ENCODE results near the gene AHNAK2.
"Not testable (repeated sequence)": the region's sequence is repeated elsewhere in the genome, so short reads cannot be mapped to it uniquely, and the experiment has no call there.

Gene AHNAK2

DNA sequence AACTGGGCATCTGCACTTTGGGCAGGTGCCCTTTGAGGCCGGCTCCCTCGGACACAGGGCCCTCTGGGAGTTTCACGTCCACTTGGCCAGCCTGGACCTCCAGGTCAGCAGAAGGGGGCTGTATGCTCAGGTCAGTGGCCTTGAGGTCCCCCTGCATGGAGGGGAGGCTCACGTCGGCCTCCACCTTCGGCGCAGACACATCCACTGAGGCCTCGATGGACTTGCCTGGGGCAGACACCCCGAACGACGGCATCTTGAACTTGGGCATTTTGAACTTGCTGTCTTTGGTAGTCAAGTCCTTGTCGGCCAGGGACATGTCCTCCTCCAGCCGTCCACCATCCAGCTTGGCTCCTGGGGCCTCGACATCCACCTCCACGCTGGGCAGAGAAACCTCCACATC lies 27.5 kb downstream of the AHNAK2 start:
- not testable (repeated sequence) for DNase-seq

DNA sequence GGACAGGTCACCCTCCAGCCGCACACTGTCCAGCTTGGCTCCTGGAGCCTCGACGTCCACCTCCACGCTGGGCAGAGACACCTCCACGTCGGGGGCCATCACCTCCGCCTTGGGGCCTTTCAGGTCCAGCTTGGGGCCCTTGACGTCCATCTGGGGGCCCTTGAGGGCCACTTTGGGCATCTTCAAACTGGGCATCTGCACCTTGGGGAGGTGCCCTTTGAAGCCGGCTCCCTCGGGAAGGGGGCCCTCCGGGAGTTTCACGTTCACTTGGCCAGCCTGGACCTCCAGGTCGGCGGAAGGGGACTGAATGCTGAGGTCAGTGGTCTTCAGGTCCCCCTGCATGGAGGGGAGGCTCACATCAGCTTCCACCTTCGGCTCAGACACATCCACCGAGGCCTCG lies 28.2 kb downstream of the AHNAK2 start:
- DNase-seq = no peak

DNA sequence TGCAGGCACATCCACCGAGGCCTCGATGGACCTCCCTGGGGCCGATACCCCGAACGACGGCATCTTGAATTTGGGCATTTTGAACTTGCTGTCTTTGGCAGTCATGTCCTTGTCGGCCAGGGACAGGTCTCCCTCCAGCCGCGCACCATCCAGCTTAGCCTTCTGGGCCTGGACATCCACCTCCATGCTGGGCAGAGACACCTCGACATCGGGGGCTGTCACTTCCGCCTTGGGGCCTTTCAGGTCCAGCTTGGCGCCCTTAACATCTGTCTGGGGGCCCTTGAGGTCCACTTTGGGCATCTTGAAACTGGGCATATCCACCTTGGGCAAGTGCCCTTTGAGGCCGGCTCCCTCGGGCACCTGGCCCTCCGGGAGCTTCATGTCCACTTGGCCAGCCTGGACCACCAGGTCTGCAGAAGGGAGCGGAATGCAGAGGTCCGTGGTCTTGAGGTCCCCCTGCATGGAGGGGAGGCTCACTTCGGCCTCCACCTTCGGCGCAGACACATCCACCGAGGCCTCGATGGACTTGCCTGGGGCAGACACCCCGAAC lies 28.7 kb downstream of the AHNAK2 start:
- not testable (repeated sequence) for DNase-seq

DNA sequence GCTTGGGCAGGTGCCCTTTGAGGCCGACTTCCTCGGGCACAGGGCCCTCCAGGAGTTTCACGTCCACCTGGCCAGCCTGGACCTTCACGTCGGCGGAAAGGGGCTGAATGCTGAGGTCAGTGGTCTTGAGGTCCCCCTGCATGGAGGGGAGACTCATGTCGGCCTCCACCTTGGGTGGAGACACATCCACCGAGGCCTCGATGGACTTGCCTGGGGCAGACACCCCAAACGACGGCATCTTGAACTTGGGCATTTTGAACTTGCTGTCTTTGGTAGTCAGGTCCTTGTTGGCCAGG lies 29.5 kb downstream of the AHNAK2 start:
- DNase-seq = no peak

DNA sequence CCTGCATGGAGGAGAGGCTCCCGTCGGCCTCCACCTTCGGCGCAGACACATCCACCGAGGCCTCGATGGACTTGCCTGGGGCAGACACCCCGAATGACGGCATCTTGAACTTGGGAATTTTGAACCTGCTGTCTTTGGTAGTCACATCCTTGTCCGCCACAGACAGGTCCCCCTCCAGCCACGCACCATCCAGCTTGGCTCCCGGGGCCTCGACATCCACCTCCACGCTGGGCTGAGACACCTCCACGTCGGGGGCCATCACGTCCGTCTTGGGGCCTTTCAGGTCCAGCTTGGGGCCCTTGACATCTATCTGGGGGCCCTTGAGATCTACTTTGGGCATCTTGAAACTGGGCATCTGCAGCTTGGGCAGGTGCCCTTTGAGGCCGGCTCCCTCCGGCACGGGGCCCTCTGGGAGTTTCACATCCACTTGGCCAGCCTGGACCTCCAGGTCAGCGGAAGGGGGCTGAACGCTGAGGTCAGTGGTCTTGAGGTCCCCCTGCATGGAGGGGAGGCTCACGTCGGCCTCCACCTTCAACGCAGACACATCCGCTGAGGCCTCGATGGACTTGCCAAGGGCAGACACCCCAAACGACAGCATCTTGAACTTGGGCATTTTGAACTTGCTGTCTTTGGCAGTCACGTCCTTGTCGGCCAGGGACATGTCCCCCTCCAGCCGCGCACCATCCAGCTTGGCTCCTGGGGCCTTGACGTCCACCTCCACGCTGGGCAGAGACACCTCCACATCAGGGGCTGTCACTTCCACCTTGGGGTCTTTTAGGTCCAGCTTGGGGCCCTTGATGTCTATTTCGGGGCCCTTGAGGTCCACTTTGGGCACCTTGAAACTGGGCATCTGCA lies 30.1 kb downstream of the AHNAK2 start:
- not testable (repeated sequence) for DNase-seq

DNA sequence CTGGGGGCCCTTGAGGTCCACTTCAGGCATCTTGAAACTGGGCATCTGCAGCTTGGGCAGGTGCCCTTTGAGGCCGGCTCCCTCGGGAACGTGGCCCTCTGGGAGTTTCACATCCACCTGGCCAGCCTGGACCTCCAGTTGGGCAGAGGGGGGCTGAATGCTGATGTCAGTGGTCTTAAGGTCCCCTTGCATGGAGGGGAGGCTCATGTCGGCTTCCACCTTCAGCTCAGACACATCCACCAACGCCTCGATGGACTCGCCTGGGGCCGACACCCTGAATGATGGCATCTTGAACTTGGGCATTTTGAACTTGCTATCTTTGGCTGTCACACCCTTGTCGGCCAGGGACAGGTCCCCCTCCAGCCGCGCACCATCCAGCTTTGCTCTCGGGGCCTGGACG lies 31.0 kb downstream of the AHNAK2 start:
- not testable (repeated sequence) for DNase-seq

DNA sequence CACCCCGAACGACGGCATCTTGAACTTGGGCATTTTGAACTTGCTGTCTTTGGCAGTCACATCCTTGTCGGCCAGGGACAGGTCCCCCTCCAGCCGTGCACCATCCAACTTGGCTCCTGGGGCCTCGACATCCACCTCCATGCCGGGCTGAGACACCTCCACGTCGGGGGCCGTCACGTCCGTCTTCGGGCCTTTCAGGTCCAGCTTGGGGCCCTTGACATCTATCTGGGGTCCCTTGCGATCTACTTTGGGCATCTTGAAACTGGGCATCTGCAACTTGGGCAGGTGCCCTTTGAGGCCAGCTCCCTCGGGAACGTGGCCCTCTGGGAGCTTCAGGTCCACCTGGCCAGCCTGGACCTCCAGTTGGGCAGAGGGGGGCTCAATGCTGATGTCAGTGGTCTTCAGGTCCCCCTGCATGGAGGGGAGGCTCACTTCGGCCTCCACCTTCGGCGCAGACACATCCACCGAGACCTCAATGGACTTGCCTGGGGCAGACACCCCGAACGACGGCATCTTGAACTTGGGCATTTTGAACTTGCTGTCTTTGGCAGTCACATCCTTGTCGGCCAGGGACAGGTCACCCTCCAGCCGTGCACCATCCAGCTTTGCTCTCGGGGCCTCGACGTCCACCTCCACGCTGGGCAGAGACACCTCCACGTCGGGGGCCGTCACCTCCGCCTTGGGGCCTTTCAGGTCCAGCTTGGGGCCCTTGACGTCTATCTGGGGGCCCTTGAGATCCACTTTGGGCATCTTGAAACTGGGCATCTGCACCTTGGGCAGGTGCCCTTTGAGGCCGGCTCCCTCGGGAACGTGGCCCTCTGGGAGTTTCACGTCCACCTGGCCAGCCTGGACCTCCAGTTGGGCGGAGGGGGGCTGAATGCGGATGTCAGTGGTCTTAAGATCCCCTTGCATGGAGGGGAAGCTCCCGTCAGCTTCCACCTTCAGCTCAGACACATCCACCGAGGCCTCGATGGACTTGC lies 31.9 kb downstream of the AHNAK2 start:
- DNase-seq = not testable (repeated sequence)

DNA sequence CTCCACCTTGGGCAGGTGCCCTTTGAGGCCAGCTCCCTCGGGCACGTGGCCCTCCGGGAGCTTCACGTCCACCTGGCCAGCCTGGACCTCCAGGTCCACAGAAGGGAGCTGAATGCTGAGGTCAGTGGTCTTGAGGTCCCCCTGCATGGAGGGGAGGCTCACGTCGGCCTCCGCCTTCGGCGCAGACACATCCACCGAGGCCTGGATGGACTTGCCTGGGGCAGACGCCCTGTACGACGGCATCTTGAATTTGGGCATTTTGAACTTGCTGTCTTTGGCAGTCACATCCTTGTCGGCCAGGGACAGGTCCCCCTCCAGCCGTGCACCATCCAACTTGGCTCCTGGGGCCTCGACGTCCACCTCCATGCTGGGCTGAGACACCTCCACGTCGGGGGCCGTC lies 32.9 kb downstream of the AHNAK2 start:
- not testable (repeated sequence) for DNase-seq

DNA sequence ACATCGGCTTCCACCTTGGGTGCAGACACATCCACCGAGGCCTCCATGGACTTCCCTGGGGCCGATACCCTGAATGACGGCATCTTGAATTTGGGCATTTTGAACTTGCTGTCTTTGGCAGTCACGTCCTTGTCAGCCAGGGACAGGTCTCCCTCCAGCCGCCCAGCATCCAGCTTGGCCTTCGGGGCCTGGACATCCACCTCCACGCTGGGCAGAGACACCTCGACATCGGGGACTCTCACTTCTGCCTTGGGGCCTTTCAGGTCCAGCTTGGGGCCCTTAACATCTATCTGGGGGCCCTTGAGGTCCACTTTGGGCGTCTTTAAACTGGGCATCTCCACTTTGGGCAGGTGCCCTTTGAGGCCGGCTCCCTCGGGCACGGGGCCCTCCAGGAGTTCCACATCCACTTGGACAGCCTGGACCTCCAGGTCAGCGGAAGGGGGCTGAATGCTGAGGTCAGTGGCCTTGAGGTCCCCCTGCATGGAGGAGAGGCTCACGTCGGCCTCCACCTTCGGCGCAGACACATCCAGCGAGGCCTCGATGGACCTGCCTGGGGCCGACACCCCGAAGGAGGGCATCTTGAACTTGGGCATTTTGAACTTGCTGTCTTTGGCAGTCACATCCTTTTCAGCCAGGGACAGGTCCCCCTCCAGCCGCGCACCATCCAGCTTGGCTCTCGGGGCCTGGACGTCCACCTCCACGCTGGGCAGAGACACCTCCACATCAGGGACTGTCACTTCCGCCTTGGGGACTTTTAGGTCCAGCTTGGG lies 33.6 kb downstream of the AHNAK2 start:
- not testable (repeated sequence) for DNase-seq

DNA sequence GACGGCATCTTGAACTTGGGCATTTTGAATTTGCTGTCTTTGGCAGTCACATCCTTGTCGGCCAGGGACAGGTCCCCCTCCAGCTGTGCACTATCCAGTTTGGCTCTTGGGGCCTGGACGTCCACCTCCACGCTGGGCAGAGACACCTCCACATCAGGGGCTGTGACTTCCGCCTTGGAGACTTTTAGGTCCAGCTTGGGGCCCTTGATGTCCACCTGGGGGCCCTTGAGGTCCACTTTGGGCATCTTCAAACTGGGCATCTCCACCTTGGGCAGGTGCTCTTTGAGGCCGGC lies 34.2 kb downstream of the AHNAK2 start:
- DNase-seq = not testable (repeated sequence)

DNA sequence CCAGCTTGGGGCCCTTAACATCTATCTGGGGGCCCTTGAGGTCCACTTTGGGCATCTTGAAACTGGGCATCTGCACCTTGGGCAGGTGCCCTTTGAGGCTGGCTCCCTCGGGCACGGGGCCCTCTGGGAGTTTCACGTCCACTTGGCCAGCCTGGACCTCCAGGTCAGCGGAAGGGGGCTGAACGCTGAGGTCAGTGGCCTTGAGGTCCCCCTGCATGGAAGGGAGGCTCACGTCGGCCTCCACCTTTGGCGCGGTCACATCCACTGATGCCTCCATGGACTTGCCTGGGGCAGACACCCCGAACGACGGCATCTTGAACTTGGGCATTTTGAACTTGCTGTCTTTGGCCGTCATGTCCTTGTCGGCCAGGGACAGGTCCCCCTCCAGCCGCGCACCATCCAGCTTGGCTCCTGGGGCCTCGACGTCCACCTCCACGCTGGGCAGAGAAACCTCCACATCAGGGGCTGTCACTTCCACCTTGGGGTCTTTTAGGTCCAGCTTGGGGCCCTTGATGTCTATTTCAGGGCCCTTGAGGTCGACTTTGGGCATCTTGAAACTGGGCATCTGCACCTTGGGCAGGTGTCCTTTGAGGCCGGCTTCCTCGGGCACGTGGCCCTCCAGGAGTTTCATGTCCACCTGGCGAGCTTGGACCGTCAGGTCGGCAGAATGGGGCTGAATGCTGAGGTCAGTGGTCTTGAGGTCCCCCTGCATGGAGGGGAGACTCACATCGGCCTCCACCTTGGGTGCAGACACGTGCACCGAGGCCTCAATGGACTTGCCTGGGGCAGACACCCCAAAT lies 34.8 kb downstream of the AHNAK2 start:
- DNase-seq = not testable (repeated sequence)

DNA sequence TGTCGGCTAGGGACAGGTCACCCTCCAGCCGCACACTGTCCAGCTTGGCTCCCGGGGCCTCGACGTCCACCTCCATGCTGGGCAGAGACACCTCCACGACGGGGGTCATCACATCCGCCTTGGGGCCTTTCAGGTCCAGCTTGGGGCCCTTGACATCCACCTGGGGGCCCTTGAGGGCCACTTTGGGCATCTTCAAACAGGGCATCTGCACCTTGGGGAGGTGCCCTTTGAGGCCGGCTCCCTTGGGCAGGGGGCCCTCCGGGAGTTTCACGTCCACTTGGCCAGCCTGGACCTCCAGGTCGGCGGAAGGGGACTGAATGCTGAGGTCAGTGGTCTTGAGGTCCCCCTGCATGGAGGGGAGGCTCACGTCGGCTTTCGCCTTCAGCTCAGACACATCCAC lies 35.6 kb downstream of the AHNAK2 start:
- no peak for DNase-seq

DNA sequence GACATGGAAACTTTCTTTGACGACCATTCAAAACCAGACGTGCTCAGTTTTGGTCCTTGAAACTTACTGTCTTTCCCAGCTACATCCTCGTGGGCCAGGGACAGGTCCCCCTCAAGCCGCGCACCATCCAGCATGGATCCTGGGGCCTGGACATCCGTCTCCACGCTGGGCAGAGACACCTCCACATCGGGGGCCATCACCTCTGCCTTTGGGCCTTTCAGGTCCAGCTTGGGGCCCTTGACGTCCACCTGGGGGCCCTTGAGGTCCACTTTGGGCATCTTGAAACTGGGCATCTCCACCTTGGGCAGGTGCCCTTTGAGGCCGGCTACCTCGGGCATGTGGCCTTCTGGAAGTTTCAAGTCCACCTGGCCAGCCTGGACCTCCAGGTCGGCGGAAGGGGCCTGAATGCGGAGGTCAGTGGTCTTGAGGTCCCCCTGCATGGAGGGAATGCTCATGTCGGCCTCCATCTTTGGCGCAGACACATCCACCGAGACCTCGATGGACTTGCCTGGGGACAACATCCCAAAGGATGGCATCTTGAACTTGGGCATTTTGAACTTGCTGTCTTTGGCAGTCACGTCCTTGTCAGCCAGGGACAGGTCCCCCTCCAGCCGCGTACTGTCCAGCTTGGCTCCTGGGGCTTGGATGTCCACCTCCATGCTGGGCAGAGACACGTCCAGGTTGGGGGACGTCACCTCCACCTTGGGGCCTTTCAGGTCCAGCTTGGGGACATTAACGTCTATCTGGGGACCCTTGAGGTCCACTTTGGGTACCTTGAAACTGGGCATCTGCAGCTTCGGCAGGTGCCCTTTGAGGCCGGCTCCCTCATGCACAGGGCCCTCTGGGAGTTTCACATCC lies 36.4 kb downstream of the AHNAK2 start:
- no peak for DNase-seq

DNA sequence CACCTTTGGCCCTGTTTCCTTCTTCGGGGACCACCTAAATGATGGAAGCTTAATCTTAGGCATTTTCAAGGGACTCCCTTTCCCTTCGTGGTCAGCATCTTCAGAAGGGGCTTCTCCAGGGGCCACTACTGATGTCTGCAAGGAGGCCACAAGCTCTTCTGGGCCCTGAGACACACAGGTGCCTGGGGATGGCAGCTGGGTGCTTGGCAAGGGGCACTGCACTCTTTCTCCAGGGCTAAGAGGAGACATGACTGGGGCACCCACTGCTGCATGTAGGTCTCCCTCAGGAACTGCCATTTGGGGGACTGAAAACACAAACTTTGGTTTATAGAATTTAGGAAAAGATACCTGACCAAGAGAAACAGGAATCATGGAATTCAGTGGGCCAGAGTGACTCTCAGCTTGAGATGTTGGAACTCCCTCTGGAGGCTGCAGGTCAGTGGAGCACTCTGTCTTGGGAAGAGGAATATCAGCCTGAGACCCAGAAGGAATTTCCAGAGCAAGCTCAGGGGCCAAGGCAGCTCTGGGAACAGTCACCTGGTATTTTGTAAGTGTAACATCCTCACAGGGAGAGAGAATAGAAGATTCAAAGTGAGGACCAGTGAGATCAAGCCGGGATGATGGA lies 37.5 kb downstream of the AHNAK2 start:
- no peak for DNase-seq

DNA sequence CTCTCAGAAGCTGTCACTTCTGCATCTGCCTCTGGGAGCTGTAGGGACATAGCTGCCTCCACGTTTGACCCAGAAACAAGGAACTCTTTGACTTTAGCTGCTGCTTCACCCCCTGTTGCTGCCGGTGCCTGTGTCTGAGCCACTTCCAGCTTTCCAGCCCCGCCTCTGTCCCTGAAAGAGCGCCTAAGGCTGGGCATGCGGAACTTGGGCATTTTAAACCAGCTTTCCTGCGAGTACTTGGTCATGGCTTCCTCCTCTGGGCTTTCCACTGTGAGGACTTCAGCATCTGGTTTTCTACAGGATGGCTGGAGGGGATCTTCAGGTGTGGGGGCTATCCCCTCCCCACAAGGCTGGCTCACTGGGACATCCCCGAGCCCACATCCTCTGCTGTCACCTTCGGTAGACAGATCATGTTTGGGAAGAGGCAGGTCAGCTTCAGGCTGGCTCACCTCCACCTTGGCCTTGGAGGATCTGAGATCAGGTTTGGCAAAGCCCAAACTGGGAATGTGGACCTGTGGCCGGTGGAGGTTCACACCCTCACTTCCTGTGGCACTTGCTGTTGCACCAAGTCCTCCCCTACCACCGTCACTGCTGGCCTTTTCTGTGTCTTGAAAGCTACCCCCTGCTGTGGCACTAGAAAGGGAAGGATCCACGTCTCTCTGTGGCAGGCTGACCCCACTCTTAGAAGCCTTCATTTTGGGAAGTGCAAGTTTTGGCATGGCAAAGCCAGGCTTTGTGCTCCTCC lies 38.3 kb downstream of the AHNAK2 start:
- no peak for DNase-seq

DNA sequence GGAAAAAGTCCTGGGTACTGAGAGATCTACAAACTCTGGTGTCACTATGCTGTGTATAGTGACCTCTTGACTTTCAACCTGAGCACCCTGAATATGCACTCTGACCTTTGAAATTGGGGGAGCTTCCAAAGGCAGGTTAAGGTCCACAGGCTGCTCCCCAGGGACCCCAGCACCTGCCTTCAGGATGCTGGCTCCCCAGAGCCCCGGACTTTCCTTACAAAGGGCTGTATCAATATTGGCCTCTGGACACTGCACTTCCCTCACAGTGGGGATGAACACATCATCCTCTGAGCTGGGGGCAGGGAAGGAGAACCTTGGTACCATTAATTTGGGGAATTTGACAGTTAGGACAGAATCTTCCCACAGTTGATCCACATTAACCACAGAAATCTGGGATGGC lies 39.2 kb downstream of the AHNAK2 start:
- DNase-seq = no peak

DNA sequence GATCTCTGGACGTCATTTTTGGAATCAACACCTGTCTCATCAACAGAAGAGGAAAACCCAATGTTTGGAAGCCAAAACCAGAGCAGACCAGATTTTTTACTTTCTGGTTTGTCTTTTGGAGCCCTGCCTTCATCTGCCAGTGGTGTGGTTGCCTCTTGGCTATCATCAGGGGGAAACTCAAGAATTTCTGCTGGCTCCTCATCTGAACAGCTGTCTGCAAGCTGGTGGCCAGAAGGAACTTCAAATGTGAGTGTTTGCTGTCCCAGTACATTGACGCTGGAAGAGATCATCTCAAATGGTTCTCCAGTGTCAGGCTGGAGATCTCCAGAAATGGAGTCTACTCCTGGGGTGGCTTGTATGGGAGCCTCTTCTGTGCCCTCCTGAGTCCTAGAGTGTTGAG lies 39.7 kb downstream of the AHNAK2 start:
- no peak for DNase-seq

DNA sequence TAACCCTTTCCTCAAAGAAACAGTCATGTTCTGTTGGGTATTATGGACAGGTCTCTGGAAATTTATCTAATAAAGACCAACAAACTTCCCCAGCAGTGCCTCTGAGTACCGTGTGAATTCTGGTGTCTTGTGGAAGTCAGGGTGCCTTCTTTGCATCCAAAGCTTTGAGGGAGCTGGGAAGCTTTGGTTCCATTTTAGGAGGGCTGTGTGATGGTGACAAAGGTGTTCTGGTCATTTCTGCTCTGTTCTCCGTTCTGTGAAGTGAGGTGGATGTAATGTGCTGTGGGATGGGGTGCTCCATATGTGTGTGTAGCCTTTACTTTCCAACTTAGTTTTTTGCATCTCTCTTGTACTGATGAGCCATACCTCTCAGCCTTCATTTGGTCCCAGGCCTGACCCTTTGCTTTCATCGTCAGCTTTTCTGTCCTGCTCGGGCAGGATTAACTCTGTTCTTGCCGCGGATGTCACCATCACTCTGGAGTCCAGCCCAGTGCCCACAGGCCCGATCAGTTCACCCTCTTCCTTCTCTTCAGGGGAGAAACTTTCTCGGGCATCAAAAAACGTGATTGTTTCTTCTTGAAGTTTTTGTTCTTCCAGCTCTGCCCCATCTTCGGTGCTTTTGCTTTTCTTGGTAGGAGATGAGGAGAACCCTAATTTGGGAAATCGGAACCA lies 40.3 kb downstream of the AHNAK2 start:
- no peak for DNase-seq

DNA sequence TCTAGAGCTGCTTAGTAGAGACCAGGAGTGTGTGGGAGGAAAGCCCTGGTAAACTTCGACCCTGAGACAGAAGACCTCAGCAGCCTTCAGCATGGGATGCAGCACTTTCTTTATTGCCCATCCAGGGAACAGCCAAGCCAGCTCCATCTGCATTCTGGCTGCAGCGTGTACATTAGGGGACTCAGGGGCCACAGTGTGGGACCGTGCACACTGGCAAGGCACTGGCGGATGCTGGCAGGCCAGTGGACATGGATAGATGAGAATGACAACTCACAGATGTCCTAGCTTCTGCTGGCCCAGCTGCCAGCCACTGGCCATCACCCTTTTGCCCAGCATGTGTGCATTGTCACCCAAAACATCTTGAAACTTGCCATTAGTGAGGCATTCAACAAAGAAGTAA lies 41.0 kb downstream of the AHNAK2 start:
- no peak for DNase-seq
